Mesodermal cell (in vitro differentiated cells): ENCODE data around the gene ATP7B.

ENCODE experiments used
- H3K27ac ChIP-seq: 2 replicates; pipeline ENCODE4 v1.7.0; 2013; ENCODE audit warnings: mild to moderate bottlenecking, low read depth, low read length, moderate library complexity; ENCODE audit not compliant: severe bottlenecking
- H3K36me3 ChIP-seq: 2 replicates; pipeline ENCODE4 v1.7.1; 2013; ENCODE audit warnings: mild to moderate bottlenecking, low read length, moderate library complexity; ENCODE audit not compliant: control insufficient read depth, insufficient read depth
- H3K4me1 ChIP-seq: one replicate; pipeline ENCODE4 v1.7.1; 2013; ENCODE audit warnings: mild to moderate bottlenecking, low read length; ENCODE audit not compliant: insufficient read depth, control insufficient read depth, poor library complexity, severe bottlenecking
- H3K4me3 ChIP-seq: 2 replicates; pipeline ENCODE4 v1.7.0; 2013; ENCODE audit warnings: low read length, control low read depth, mild to moderate bottlenecking; ENCODE audit not compliant: insufficient read depth, poor library complexity, severe bottlenecking; ENCODE audit errors: extremely low read depth
- H3K9me3 ChIP-seq: 2 replicates; pipeline ENCODE4 v1.7.1; 2013; ENCODE audit warnings: mild to moderate bottlenecking, low read length, moderate library complexity; ENCODE audit not compliant: control insufficient read depth
- WGBS, 2 experiments: methylation state at CpG; one replicate each; pipeline ENCODE4 v1.1.5; 2013; ENCODE audit warnings: missing lambda C conversion rate in 2 of 2; ENCODE audit not compliant: insufficient coverage in 2 of 2; 5-methylcytosine and 5-hydroxymethylcytosine counted together

ATP7B gene

DNA sequence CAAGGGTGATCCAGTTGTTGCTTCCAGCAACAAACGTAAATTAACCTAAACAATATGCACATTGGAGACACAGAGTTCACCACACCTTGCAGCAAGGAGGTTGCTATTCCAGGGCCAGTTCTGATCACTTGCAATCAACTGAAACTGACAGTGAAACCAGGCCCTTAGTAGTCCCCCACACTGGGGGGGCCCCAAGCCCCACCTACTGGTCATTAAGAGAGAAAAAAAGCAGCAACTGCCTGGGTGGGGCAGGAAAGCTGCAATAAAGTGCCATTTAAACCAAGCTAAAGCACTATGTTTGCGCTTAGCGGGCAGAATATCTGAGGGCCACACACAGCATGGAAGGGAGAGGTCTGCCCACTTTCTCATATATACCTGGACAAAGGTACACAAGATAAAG is 51.5 kb downstream of the ATP7B start:
- no peaks in the 10 kb centered on the region for H3K36me3 ChIP-seq
- 83 to 93% methylated on average over 1 to 3 of the region's 3 CpGs for WGBS, 2 experiments
- H3K27ac ChIP-seq, result no peak overlapping the region
- H3K4me1 ChIP-seq, result no peaks in the 10 kb centered on the region
- H3K4me3 ChIP-seq, result no peak overlapping the region
- no peaks in the 10 kb centered on the region for H3K9me3 ChIP-seq

DNA sequence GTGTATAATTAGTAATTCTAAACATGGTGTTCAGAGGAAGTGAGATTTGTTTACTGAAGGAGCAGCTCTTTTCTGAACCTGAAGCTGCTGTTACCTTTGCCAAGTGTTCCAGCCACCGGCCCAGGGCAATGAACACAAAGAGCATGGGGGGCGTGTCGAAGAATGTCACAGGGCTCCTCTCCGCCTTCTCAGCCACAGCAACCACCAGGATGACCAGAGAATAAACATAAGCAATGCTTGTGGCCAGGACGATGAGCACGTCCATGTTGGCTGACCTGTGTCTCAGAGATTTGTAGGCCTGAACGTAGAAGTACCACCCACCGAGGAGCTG is 53.1 kb downstream of the ATP7B start:
- WGBS, 2 experiments, result 87 to 89% methylated on average over 5 to 8 of the region's 8 CpGs

DNA sequence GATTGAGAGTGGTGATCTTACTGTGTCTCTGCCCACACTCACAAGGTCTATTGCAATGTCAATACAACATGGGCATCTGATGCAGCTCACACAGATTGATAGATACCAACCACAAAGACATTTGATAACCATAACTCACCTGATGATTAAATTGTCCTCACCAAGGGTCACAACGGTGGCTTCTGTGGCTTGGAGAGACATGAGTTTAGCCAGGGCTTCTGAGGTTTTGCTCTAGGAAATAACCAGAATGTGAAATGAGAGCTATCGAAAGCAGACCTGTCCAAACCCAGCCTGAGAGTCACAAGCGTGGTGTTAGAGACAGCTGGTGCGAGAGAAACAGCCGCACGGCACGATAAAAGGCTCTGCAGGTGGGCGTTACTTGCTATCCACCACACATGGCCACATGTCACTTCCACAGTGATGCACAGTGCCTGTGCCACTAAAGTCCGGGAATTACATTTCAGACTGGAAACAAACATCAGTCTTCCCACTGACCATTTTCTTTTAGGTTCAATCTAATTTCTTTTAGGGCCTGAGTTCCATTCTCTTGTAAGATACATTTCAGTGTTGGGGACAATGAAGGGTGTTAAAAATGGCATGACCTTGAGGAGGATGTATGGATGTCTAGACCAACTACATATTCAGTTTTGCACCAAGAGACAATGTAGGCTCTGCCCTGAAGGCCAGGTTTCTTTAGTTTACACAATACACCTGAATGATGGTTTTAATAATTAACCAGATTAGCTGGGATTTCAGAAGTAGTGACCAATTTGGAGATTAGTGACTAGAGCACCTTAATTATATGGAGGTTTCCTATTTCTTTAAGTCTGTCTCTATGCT is 53.7 kb downstream of the ATP7B start:
- Histone ChIP-seq H3K4me3 (no peak overlapping the region), H3K4me1 (no peaks in the 10 kb centered on the region), H3K9me3 (no peaks in the 10 kb centered on the region), H3K36me3 (no peaks in the 10 kb centered on the region), H3K27ac (no peak overlapping the region)
- 93 to 94% methylated on average over 7 to 9 of the region's 9 CpGs for WGBS, 2 experiments

More for the DNA sequence above, 53.1 kb downstream of the ATP7B start:
- Histone ChIP-seq H3K27ac (no peak overlapping the region), H3K36me3 (no peaks in the 10 kb centered on the region), H3K4me3 (no peak overlapping the region), H3K9me3 (no peaks in the 10 kb centered on the region), H3K4me1 (no peaks in the 10 kb centered on the region)

DNA sequence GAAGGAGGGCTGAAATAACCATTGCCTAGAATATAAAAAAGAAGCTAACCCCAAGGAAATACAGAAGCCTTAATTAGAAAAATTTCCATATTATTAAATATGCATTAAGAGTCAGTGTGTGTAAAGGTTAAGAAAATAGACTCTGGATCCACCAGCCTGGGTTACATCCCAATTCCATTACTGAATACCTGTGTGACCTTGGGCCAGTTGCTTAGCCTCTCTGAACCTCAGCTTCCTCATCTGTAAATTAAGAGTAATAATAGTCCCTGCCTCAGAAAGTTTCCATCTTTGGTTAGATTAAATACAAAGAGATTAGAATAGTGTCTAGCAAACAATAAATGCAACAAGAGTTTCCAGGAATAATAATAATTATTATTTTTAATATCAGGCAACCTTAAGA is 54.5 kb downstream of the ATP7B start:
- Histone ChIP-seq H3K36me3 (no peaks in the 10 kb centered on the region), H3K9me3 (no peaks in the 10 kb centered on the region), H3K4me1 (no peaks in the 10 kb centered on the region), H3K27ac (no peak overlapping the region), H3K4me3 (no peak overlapping the region)

DNA sequence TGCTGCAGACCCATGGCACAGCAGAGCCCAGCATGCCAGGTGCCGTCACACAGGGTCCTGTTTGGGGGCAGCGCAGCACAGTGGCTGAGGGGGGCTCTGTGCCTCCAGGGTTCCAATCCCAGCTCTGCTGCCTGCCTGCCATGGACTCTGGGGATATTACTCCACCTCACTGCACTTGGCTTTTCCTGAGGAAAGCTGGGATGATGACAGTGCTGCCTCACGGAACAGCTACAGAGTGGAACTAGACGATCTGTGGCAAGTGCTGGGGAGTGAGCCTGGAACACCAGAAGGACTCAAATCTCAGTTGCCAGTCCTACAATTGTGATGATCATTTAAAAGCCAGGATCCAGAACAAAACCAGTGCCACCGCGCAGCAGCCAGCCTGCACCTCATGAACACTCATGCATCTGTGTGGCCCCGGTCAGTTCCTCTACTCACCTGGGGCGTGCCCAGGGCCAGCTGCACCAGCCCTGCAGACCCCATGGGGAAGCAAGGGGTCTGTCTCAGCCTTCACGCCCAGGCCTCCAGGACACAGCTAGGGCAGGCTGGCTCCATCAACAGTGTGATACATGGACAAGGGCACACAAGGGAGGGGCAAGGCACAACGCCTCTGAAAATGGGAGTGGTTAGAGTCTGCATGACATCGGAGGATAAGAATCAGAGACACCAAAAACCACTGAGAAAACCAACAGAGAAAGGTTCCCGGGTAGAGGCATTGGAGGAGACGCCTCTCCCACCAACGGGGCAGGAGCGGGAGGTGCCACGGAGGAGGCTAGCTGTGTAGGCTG is 55.2 kb downstream of the ATP7B start:
- H3K36me3 ChIP-seq, result no peaks in the 10 kb centered on the region
- no peak overlapping the region for H3K4me3 ChIP-seq
- no peak overlapping the region for H3K27ac ChIP-seq
- H3K4me1 ChIP-seq, result no peaks in the 10 kb centered on the region
- H3K9me3 ChIP-seq, result no peaks in the 10 kb centered on the region
- 93% methylated on average over 14 to 16 of the region's 16 CpGs for WGBS, 2 experiments

DNA sequence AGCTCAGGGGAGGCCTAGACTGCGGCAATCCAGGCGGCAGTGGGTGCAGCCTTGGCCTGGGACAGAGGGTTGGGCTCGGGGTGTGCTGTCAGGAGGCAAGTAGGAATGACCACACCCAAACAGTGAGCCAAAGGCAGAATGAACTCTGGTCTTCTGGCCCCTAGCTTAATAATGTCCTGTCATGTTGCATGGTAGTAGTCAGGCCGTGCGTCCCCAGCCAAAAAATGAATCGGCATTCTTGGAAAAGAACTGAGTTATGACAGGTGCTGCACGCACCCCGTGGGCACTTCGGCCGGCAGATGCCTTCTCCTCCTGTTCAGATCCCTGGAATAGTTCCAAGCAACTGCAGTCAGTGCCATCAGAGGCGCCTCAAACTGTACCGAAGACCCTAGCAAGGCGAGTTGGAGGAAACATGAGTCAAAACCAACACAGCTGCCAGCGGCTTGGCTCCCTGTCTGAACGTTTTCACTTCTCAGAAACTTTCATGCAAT is 55.9 kb downstream of the ATP7B start:
- no peaks in the 10 kb centered on the region for H3K4me1 ChIP-seq
- no peak overlapping the region for H3K4me3 ChIP-seq
- 96 to 97% methylated on average over 11 to 13 of the region's 15 CpGs for WGBS, 2 experiments
- H3K27ac ChIP-seq, result no peak overlapping the region
- H3K36me3 ChIP-seq, result no peaks in the 10 kb centered on the region
- H3K9me3 ChIP-seq, result no peaks in the 10 kb centered on the region

DNA sequence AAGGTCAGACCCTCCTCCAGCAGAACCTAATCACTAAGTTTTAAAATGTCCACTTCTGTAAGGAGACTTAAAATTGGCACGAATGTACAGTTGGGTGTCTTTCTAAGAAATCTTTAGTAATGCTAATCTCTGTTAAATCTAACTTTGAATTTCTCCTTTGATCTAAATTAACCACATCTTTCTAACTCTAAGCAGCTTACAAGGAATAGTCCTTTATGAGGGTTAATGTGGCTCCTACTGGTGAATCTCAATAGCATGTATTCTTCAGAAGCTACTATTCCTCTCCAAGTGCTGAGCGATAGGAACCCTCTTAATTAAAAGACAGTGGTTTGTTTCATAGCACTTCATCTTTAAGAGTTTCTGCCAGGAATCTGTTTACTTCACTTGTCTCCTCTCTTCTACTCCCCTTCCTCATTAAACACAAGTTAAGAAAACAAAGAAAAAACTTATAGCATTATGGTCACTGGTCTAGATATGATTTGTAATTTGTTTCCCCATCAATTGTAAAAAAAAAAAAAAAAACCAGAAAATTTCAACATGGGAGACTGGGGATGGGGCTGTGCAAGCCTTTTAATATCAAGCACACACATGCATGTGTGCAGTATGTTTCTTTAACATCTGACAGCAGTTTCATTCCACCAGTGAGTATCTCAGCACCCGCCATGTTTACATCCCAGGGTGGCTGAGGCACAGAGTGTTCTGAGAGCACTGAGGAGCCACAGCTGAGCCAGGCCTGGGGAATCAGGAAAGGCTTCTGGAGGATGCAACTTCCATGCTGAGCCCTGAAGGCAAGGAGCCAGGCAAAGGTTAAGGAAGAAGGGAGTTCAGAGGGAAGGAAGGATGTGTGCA is 57.7 kb downstream of the ATP7B start:
- no peak overlapping the region for H3K27ac ChIP-seq
- 100% methylated on average over 1 of the region's 3 CpGs for WGBS, 2 experiments

DNA sequence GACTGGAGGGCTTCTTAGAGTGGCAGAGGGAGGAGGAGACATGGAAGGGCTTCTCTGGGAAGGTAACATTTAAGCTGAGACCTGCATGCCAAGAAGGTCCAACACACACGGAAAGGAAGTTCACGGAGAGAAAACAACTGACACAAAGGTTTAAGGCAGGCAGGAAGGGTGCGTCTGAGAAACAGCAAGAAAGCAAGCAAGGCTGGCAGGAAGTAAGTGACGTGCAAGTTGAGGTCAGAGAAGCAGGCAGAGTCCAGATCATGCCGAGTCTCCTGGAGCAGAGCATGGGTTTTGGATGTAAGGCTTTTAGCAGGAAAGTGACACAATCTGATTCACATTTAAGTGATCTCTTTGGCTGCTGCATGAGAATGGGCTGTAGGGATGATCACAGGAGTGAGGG is 60.5 kb downstream of the ATP7B start:
- Histone ChIP-seq H3K27ac (no peak overlapping the region), H3K4me1 (no peaks in the 10 kb centered on the region), H3K9me3 (no peaks in the 10 kb centered on the region), H3K36me3 (no peaks in the 10 kb centered on the region), H3K4me3 (no peak overlapping the region)
- 92 to 95% methylated on average over 5 of the region's 5 CpGs for WGBS, 2 experiments

More for the DNA sequence above, 57.7 kb downstream of the ATP7B start:
- H3K4me1 ChIP-seq, result no peaks in the 10 kb centered on the region
- H3K9me3 ChIP-seq, result no peaks in the 10 kb centered on the region
- H3K4me3 ChIP-seq, result no peak overlapping the region
- H3K36me3 ChIP-seq, result no peaks in the 10 kb centered on the region

DNA sequence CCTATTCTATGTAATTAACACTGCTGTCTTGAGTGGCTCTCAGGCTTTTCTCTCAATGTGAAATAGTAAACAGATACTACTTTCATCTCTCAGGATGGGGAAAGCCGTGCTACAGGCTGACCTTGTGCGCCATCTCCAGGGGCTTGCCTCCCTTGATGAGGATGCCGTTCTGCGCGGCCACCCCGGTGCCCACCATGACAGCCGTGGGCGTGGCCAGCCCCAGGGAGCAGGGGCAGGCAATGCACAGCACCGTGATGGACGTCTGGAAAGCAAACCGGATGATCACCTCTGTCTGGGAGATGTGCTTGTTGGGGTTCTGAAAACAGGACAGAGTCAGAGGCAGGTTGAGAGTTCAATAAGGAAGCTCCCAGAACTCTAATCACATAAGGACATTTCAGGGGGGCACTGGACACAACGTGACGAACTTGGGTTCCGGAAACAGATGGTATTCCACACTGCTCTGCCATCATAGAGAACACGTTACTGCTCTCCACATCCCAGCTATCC is 65.0 kb downstream of the ATP7B start:
- WGBS, 2 experiments, result 90 to 97% methylated on average over 11 to 14 of the region's 15 CpGs
- no peaks in the 10 kb centered on the region for H3K9me3 ChIP-seq
- no peaks in the 10 kb centered on the region for H3K4me1 ChIP-seq
- no peak overlapping the region for H3K4me3 ChIP-seq
- no peak overlapping the region for H3K27ac ChIP-seq
- H3K36me3 ChIP-seq, result no peaks in the 10 kb centered on the region

DNA sequence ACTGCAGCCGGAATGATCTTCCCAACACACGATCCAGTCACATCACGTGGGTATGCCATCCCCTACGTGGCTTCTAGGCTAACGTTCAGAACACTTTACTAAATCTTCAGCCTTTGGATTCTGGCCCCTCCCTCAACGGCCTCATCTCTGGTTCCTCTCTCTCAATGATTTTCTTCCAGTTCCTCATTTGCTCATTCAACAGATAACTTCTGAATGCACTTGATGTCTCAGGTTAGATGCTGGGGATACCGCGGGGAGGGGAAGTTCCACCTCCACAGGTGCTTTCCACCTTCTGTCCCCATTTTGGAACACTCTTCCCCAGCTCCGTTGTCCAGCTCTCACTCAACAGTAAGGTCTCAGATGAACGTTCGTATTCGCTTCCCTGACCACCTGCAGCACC is 66.1 kb downstream of the ATP7B start:
- no peaks in the 10 kb centered on the region for H3K36me3 ChIP-seq
- no peaks in the 10 kb centered on the region for H3K9me3 ChIP-seq
- H3K27ac ChIP-seq, result no peak overlapping the region
- H3K4me1 ChIP-seq, result no peaks in the 10 kb centered on the region
- H3K4me3 ChIP-seq, result no peak overlapping the region
- 86 to 97% methylated on average over 12 of the region's 12 CpGs for WGBS, 2 experiments
